H1 (cell line): ENCODE data around the gene PCCA. TPM values are rescaled to one million over a fixed set of nuclear protein-coding genes. Genes with fewer than 3 reads are reported as not detected.

Source experiments
- CTCF ChIA-PET: fragments of 300-600 bp; sonication (Branson Sonifier 250); formaldehyde crosslinking; loops from one replicate; lab custom pipeline; 2021; ENCODE audit not compliant: partially characterized antibody; lab: Charles Lee
- POLR2A ChIA-PET: fragments of 300-600 bp; sonication (Branson Sonifier 250); formaldehyde crosslinking; loops from one replicate; lab custom pipeline; 2021; ENCODE audit warnings: inconsistent platforms; ENCODE audit not compliant: partially characterized antibody; lab: Charles Lee
- DNase-seq, 2 experiments: peaks; one replicate each; pipeline versions ENCODE4 v3.0.0 to v3.0.0-alpha.2; 2010 to 2022; ENCODE audit warnings: low spot score in 2 of 2, low read depth in 1 of 2, mixed read lengths in 1 of 2
- FAIRE-seq: peaks from 2 replicates; lab custom pipeline; 2011; peaks lifted over from hg19 to GRCh38; lab: Jason Lieb, UNC
- H2AFZ ChIP-seq: 2 replicates; pipeline ENCODE4 v1.8.1; 2012; ENCODE audit warnings: low read length, inconsistent platforms
- H2AK5ac ChIP-seq: 2 replicates; pipeline ENCODE4 v1.6.1; 2013; ENCODE audit warnings: low read depth, low read length
- H2BK120ac ChIP-seq: replicated peaks from 2 replicates; pipeline ENCODE3; 2013; ENCODE audit warnings: low read depth, low read length, inconsistent platforms
- H2BK12ac ChIP-seq: 2 replicates; pipeline ENCODE4 v1.6.1; 2013; ENCODE audit warnings: low read depth, low read length
- H2BK15ac ChIP-seq: 2 replicates; pipeline ENCODE4 v1.6.1; 2013; ENCODE audit warnings: low read length
- H2BK20ac ChIP-seq: 2 replicates; pipeline ENCODE4 v1.6.1; 2013; ENCODE audit warnings: low read length
- H2BK5ac ChIP-seq: 2 replicates; pipeline ENCODE4 v1.6.1; 2013; ENCODE audit warnings: low read depth, low read length
- H3K14ac ChIP-seq: 2 replicates; pipeline ENCODE4 v1.6.1; 2013; ENCODE audit warnings: inconsistent platforms; ENCODE audit not compliant: insufficient read length
- H3K18ac ChIP-seq: 2 replicates; pipeline ENCODE4 v1.6.1; 2013; ENCODE audit warnings: low read length; ENCODE audit errors: extremely low read depth
- H3K23ac ChIP-seq: 2 replicates; pipeline ENCODE4 v1.6.1; 2013; ENCODE audit warnings: inconsistent platforms; ENCODE audit not compliant: insufficient read length
- H3K23me2 ChIP-seq: 2 replicates; pipeline ENCODE4 v1.6.1; 2013; ENCODE audit warnings: low read depth, low read length
- H3K27ac ChIP-seq: 2 replicates; pipeline ENCODE4 v1.6.1; 2011; ENCODE audit warnings: low read depth, low read length, inconsistent platforms
- H3K27me3 ChIP-seq, 4 experiments: replicated peaks in 1 of 4; 1 replicate in 1 of 4; 2 replicates in 3 of 4; pipeline versions ENCODE4 v1.6.1 to v1.8.1; 2011 to 2013; ENCODE audit warnings: low read length in 3 of 4, mild to moderate bottlenecking in 3 of 4, inconsistent platforms in 2 of 4, mixed read lengths in 2 of 4, moderate library complexity in 1 of 4; ENCODE audit not compliant: control insufficient read depth in 3 of 4, insufficient read depth in 3 of 4; ENCODE audit errors: extremely low read depth in 1 of 4
- H3K36me3 ChIP-seq, 4 experiments: 2 replicates each; pipeline versions ENCODE4 v1.6.1 to v1.8.1; 2011 to 2013; ENCODE audit warnings: mild to moderate bottlenecking in 4 of 4, low read length in 3 of 4, moderate library complexity in 2 of 4, control low read depth in 1 of 4, inconsistent platforms in 1 of 4; ENCODE audit not compliant: insufficient read depth in 4 of 4, control insufficient read depth in 2 of 4
- H3K4ac ChIP-seq: replicated peaks from 2 replicates; pipeline ENCODE3; 2013; ENCODE audit warnings: low read length, low read depth, mixed read lengths, inconsistent platforms; ENCODE audit not compliant: insufficient read length
- H3K4me1 ChIP-seq, 4 experiments: replicated peaks in 1 of 4; 1 replicate in 1 of 4; 2 replicates in 3 of 4; pipeline versions ENCODE4 v1.6.1 to v1.8.1; 2011 to 2013; ENCODE audit warnings: low read length in 3 of 4, inconsistent platforms in 2 of 4, mixed read lengths in 1 of 4; ENCODE audit not compliant: insufficient read depth in 4 of 4, control insufficient read depth in 3 of 4
- H3K4me2 ChIP-seq, 2 experiments: 2 replicates each; pipeline versions ENCODE4 v1.6.1 to v1.8.1; 2011 to 2013; ENCODE audit warnings: low read depth in 2 of 2, low read length in 2 of 2, control low read depth in 1 of 2, inconsistent platforms in 1 of 2, mild to moderate bottlenecking in 1 of 2; ENCODE audit not compliant: insufficient read depth in 1 of 2
- H3K4me3 ChIP-seq, 4 experiments: fragments of 200-600, 300-600 bp in 1 of 4; sonication (generic), shearing (Covaris generic), sonication (Bioruptor Twin) in 1 of 4; 2 replicates each; pipeline versions ENCODE4 v1.5.1 to v1.8.1; 2011 to 2016; ENCODE audit warnings: low read length in 4 of 4, low read depth in 3 of 4, control low read depth in 2 of 4, inconsistent platforms in 2 of 4, mild to moderate bottlenecking in 2 of 4, mixed read lengths in 1 of 4, moderate library complexity in 1 of 4; ENCODE audit not compliant: insufficient read depth in 2 of 4; ENCODE audit errors: extremely low read depth in 1 of 4
- H3K56ac ChIP-seq: replicated peaks from 2 replicates; pipeline ENCODE3; 2013; ENCODE audit warnings: low read depth, mild to moderate bottlenecking, mixed read lengths, low read length, inconsistent platforms; ENCODE audit not compliant: insufficient read length
- H3K79me1 ChIP-seq: 2 replicates; pipeline ENCODE4 v1.6.1; 2013; ENCODE audit warnings: low read depth, low read length, control low read depth
- H3K79me2 ChIP-seq, 2 experiments: 2 replicates each; pipeline versions ENCODE4 v1.6.1 to v1.8.1; 2012 to 2013; ENCODE audit warnings: low read length in 2 of 2, mild to moderate bottlenecking in 2 of 2, inconsistent platforms in 1 of 2; ENCODE audit not compliant: insufficient read depth in 2 of 2, control insufficient read depth in 1 of 2
- H3K9ac ChIP-seq, 4 experiments: replicated peaks in 1 of 4; 1 replicate in 1 of 4; 2 replicates in 3 of 4; pipeline versions ENCODE4 v1.6.1 to v1.8.1; 2011 to 2013; ENCODE audit warnings: low read depth in 3 of 4, low read length in 3 of 4, control low read depth in 2 of 4, mild to moderate bottlenecking in 2 of 4, moderate library complexity in 2 of 4, inconsistent platforms in 1 of 4; ENCODE audit errors: extremely low read depth in 1 of 4
- H3K9me3 ChIP-seq, 2 experiments: 2 replicates each; pipeline versions ENCODE4 v1.6.1 to v1.8.1; 2012 to 2013; ENCODE audit warnings: mild to moderate bottlenecking in 2 of 2, moderate library complexity in 2 of 2, control low read depth in 1 of 2, inconsistent platforms in 1 of 2, low read depth in 1 of 2, low read length in 1 of 2, mixed read lengths in 1 of 2; ENCODE audit not compliant: insufficient read depth in 2 of 2
- H4K20me1 ChIP-seq, 2 experiments: replicated peaks in 1 of 2; 2 replicates each; pipeline versions ENCODE3 to v1.8.1; 2011 to 2013; ENCODE audit warnings: inconsistent platforms in 2 of 2, low read length in 2 of 2, mild to moderate bottlenecking in 1 of 2; ENCODE audit not compliant: insufficient read depth in 2 of 2, control insufficient read depth in 1 of 2
- H4K5ac ChIP-seq: 2 replicates; pipeline ENCODE4 v1.6.1; 2013; ENCODE audit warnings: low read length, low read depth, mixed read lengths, inconsistent platforms; ENCODE audit not compliant: insufficient read length
- H4K8ac ChIP-seq: 2 replicates; pipeline ENCODE4 v1.8.0; 2013; ENCODE audit warnings: mild to moderate bottlenecking, moderate library complexity, low read length, inconsistent platforms; ENCODE audit not compliant: insufficient read depth; ENCODE audit errors: extremely low read depth
- H4K91ac ChIP-seq: replicated peaks from 2 replicates; pipeline ENCODE3; 2013; ENCODE audit warnings: low read length, mixed read lengths, inconsistent platforms; ENCODE audit not compliant: insufficient read length
- CEBPB ChIP-seq: IDR thresholded peaks from 2 replicates; pipeline ENCODE4 v1.6.1; 2012; ENCODE audit warnings: low read depth, low read length
- CHD2 ChIP-seq: IDR thresholded peaks from 2 replicates; pipeline ENCODE4 v1.6.1; 2012; ENCODE audit warnings: low read length, improper control_type of control experiment
- FOSL1 ChIP-seq: IDR thresholded peaks from 2 replicates; pipeline ENCODE4 v1.6.1; 2011; ENCODE audit warnings: mild to moderate bottlenecking, low read depth, low read length, moderate library complexity; ENCODE audit not compliant: insufficient read depth
- NRF1 ChIP-seq: IDR thresholded peaks from 2 replicates; pipeline ENCODE4 v1.6.1; 2011; ENCODE audit warnings: mild to moderate bottlenecking, low read depth, low read length, improper control_type of control experiment
- RAD21 ChIP-seq, 2 experiments: IDR thresholded peaks in 1 of 2; conservative IDR thresholded peaks in 1 of 2; 2 replicates each; pipeline ENCODE4 v1.6.1; 2011; ENCODE audit warnings: low read depth in 2 of 2, low read length in 2 of 2, improper control_type of control experiment in 1 of 2, inconsistent platforms in 1 of 2, mild to moderate bottlenecking in 1 of 2, moderate library complexity in 1 of 2
- TAF7 ChIP-seq: optimal IDR thresholded peaks from 2 replicates; pipeline ENCODE3; 2011; ENCODE audit warnings: low read depth, mild to moderate bottlenecking, inconsistent platforms, low read length, moderate library complexity, borderline replicate concordance
- WGBS, 2 experiments: shearing (Covaris generic) in 1 of 2; methylation state at CpG; one replicate each; pipeline versions ENCODE4 v1.1.6 to v1.1.7; 2013 to 2015; ENCODE audit warnings: low lambda C conversion rate in 2 of 2, mixed read lengths in 2 of 2, inconsistent platforms in 1 of 2, low coverage in 1 of 2, missing lambda C conversion rate in 1 of 2; ENCODE audit not compliant: insufficient replicate concordance in 2 of 2, insufficient coverage in 1 of 2, insufficient read length in 1 of 2; ENCODE audit errors: extremely low coverage in 1 of 2, missing lambda C conversion rate in 1 of 2; 5-methylcytosine and 5-hydroxymethylcytosine counted together
- polyA plus RNA-seq, 7 experiments: library from polyadenylated mRNA; depleted of rRNA in 3 of 7; stranded (reverse) in 5 of 7; unstranded in 2 of 7; fragments of >200 nt in 5 of 7; fragments of 200-250 nt in 2 of 7; gene quantifications; 1 replicate in 5 of 7; 2 replicates in 1 of 7; 4 replicates in 1 of 7; pipeline versions ENCODE4 v1.2.1 to v1.2.3, GENCODE V29; 2011 to 2013; ENCODE audit warnings: missing spikeins in 2 of 7, mixed read lengths in 2 of 7
- total RNA-seq: library from RNA; stranded (reverse); fragmentation: NEBNext Ultra II Directional; extraction: Animal tissue kit (Norgen Biotek cat#: 25700); gene quantifications from 2 replicates; pipeline ENCODE4 v1.2.1, GENCODE V29; 2021

PCCA gene
- total and polyA plus RNA-seq, 2 of the 8 experiments (the other 6 are each of a cell fraction or from before 2014, with no cell fraction given): 18.4 to 49.8 TPM

DNA sequence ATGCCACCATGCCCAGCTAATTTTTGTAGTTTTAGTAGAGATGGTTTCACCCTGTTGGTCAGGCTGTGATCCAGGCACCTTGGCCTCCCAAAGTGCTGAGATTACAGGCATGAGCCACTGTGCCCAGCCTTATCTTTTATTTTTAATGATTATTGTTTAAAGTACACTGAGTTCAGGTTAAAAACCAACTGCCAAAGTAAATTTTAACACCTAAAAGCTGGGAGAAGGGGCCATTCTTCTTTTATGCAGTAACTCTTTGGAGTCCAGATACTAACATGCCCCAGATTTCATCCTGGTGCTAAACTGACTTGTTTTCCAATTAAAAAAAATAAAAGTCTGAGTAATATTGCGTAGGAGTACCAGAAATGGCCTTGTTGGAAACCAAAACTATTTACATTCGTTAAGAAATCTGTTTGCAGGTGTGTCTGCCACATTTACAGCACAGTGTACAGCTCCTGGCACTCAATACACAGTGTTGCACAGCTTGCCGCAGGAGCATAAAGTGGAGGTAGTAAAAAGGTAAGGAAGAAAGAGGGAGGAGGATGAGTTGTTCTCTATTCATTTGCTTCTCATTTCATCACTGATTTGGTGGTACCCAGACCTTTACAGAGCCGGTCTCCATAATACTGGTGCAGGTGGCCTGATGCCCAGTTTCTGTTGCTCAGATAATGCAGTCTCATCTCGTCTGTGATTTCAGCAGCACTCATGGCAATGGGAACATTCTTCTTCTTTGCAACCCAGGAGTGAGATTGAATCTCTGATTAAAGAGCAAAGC is 108.9 kb downstream of the PCCA start:
- H3K79me1 ChIP-seq: no peaks in the 10 kb centered on the region
- H3K4me3 ChIP-seq: no peak overlapping the region
- no peak overlapping the region for H3K27ac ChIP-seq
- no peak overlapping the region for H3K14ac ChIP-seq
- no peaks in the 10 kb centered on the region for H3K27me3 ChIP-seq
- H3K56ac ChIP-seq: no peak overlapping the region
- H3K23me2 ChIP-seq: no peaks in the 10 kb centered on the region
- peaks cover 0 to 29% of the 10 kb centered on the region in 2 experiments; a peak in 3 of 4 replicates for H3K79me2 ChIP-seq
- H3K36me3 ChIP-seq: no peaks in the 10 kb centered on the region; a peak in 1 of 8 replicates
- no peak overlapping the region for H2AFZ ChIP-seq
- FAIRE-seq: no peak
- no peak overlapping the region for H3K4me2 ChIP-seq
- H2BK120ac ChIP-seq: no peak overlapping the region
- no peak overlapping the region for H4K5ac ChIP-seq
- TF ChIP-seq CEBPB (no peak), CHD2 (no peak), FOSL1 (no peak), RAD21 (IDR thresholded peaks at IDR 0.05 in 1 of 2, conservative IDR thresholded peaks at IDR 0.05 in 1 of 2; ENCODE audit: low read depth in 2 of 2, low read length in 2 of 2) (no peak), TAF7 (no peak), NRF1 (no peak)
- 90% methylated on average over 5 of the region's 5 CpGs; no CpG with 5 or more reads in 1 of the 2 experiments for WGBS, 2 experiments
- no peak overlapping the region for H3K9ac ChIP-seq
- H2BK20ac ChIP-seq: no peak overlapping the region
- no peaks in the 10 kb centered on the region for H3K9me3 ChIP-seq
- peak overlapping the region; percentile 45; the same call in 1 of the 2 replicates for H2BK12ac ChIP-seq
- H2BK5ac ChIP-seq: no peak overlapping the region
- no peaks in the 10 kb centered on the region for H4K20me1 ChIP-seq
- 0 out of 2 replicates have a peak overlapping the region, but pooled peaks have one; percentile 48 for H3K18ac ChIP-seq
- 0 out of 2 replicates have a peak overlapping the region, but pooled peaks have one; percentile 82 for H2BK15ac ChIP-seq
- POLR2A ChIA-PET: interaction anchor here (1.1 to 1.4 kb wide), 2 partner anchors 12 to 27 kb away, joined by 3 to 4 read pairs; no protein-coding TSS in a partner anchor
- no peak for DNase-seq
- no peak overlapping the region for H3K23ac ChIP-seq
- H3K4ac ChIP-seq: no peak overlapping the region
- H4K8ac ChIP-seq: no peak overlapping the region
- H3K4me1 ChIP-seq: peaks cover 0 to 18% (median 9%) of the 10 kb centered on the region in 4 experiments; a peak in 4 of 7 replicates
- no peak overlapping the region for H4K91ac ChIP-seq
- peak overlapping the region; percentile 84; the same call in 1 of the 2 replicates for H2AK5ac ChIP-seq
- CTCF ChIA-PET: interaction anchor here (1.2 kb wide), 1 partner anchor 36 kb away, joined by 3 read pairs; no protein-coding TSS in a partner anchor
